T-cell (primary cell): ENCODE results near the gene NANP. TPM values are rescaled to one million over a fixed set of nuclear protein-coding genes. Genes with fewer than 3 reads are reported as not detected.
"Not testable (repeated sequence)": the region's sequence is repeated elsewhere in the genome, so short reads cannot be mapped to it uniquely, and the experiment has no call there.

ENCODE experiments used
- ATAC-seq, 4 experiments: fragments of 200-7000 bp in 3 of 4; fragments of 150-1000 bp in 1 of 4; cut with Tn5 transposase; replicated peaks in 1 of 4; 1 replicate in 3 of 4; 2 replicates in 1 of 4; pipeline ENCODE4 v1.10.0; 2021; ENCODE audit warnings: moderate library complexity in 3 of 4, mild to moderate bottlenecking in 2 of 4, moderate number of reproducible peaks in 1 of 4
- CTCF ChIA-PET, 2 donors: fragments of 300-600 bp; sonication (Branson Sonifier 250); formaldehyde crosslinking; loops; one replicate each; lab custom pipeline; 2022; ENCODE audit warnings: antibody characterized with exemption in 2 of 2; lab: Charles Lee
- POLR2A ChIA-PET, 2 donors: fragments of 300-600 bp; sonication (Branson Sonifier 250); formaldehyde crosslinking; loops; one replicate each; lab custom pipeline; 2022; ENCODE audit warnings: antibody characterized with exemption in 2 of 2; lab: Charles Lee
- DNase-seq, 35 experiments: peaks; one replicate each; pipeline versions ENCODE4 v3.0.0 to v3.0.0-alpha.2; 2013 to 2023
- H3K27ac ChIP-seq: one replicate; pipeline ENCODE4 v1.5.1; 2013; ENCODE audit warnings: low read length
- H3K27me3 ChIP-seq, 2 experiments: replicated peaks in 1 of 2; 1 replicate in 1 of 2; 2 replicates in 1 of 2; pipeline versions ENCODE4 v1.6.1 to v1.7.0; 2013; ENCODE audit warnings: low read length in 1 of 2, mixed read lengths in 1 of 2; ENCODE audit not compliant: control insufficient read depth in 2 of 2, insufficient read depth in 2 of 2; ENCODE audit errors: extremely low read depth in 1 of 2
- H3K36me3 ChIP-seq, 2 donors: 1 replicate in 1 of 2; 2 replicates in 1 of 2; pipeline versions ENCODE4 v1.6.1 to v1.7.0; 2013; ENCODE audit warnings: low read length in 1 of 2; ENCODE audit not compliant: control insufficient read depth in 2 of 2, insufficient read depth in 1 of 2; ENCODE audit errors: extremely low read depth in 1 of 2
- H3K4me1 ChIP-seq, 2 experiments: 1 replicate in 1 of 2; 2 replicates in 1 of 2; pipeline versions ENCODE4 v1.6.1 to v1.7.0; 2013; ENCODE audit warnings: low read length in 2 of 2, mixed read lengths in 1 of 2; ENCODE audit not compliant: insufficient read depth in 2 of 2, control insufficient read depth in 1 of 2; ENCODE audit errors: extremely low read depth in 1 of 2
- H3K4me3 ChIP-seq, 2 donors: 1 replicate in 1 of 2; 2 replicates in 1 of 2; pipeline versions ENCODE4 v1.5.1 to v1.7.0; 2013; ENCODE audit warnings: mild to moderate bottlenecking in 2 of 2, low read length in 1 of 2, moderate library complexity in 1 of 2; ENCODE audit not compliant: control insufficient read depth in 1 of 2; ENCODE audit errors: extremely low read depth in 1 of 2
- H3K9me3 ChIP-seq: 2 replicates; pipeline ENCODE4 v1.7.0; 2013
- H3K27ac Mint-ChIP-seq, 2 donors: one replicate each; pipeline ENCODE4 v1.8.0; 2020 to 2021; ENCODE audit warnings: mild to moderate bottlenecking in 2 of 2, mixed read lengths in 2 of 2
- H3K27me3 Mint-ChIP-seq, 2 donors: one replicate each; pipeline ENCODE4 v1.8.0; 2021 to 2022; ENCODE audit warnings: mixed read lengths in 2 of 2
- H3K36me3 Mint-ChIP-seq: one replicate; pipeline ENCODE4 v1.8.0; 2021; ENCODE audit warnings: mixed read lengths
- H3K4me1 Mint-ChIP-seq, 3 donors: one replicate each; pipeline ENCODE4 v1.8.0; 2020 to 2022; ENCODE audit warnings: mixed read lengths in 3 of 3, mild to moderate bottlenecking in 1 of 3
- H3K4me3 Mint-ChIP-seq, 3 donors: one replicate each; pipeline ENCODE4 v1.8.0; 2020 to 2022; ENCODE audit warnings: mild to moderate bottlenecking in 3 of 3, mixed read lengths in 3 of 3, moderate library complexity in 3 of 3
- H3K9me3 Mint-ChIP-seq, 3 donors: one replicate each; pipeline ENCODE4 v1.8.0; 2020 to 2022; ENCODE audit warnings: mixed read lengths in 3 of 3
- WGBS: methylation state at CpG from one replicate; pipeline ENCODE4 v1.1.5; 2013; ENCODE audit warnings: missing lambda C conversion rate; ENCODE audit not compliant: insufficient coverage; 5-methylcytosine and 5-hydroxymethylcytosine counted together
- total RNA-seq, 35 experiments: library from RNA in 6 of 35; stranded (reverse) in 6 of 35; fragments of 120-200 nt in 1 of 35; gene quantifications; one replicate each; pipeline versions ENCODE4 v1.2.1 to v1.2.4 and lab custom pipeline; 2013 to 2026

The NANP gene
- total RNA-seq, 5 donors from 2014 or later (not counting 1 experiment from before 2014, with no cell fraction given), result 0.96 to 1.9 (median 1.7) TPM

DNA sequence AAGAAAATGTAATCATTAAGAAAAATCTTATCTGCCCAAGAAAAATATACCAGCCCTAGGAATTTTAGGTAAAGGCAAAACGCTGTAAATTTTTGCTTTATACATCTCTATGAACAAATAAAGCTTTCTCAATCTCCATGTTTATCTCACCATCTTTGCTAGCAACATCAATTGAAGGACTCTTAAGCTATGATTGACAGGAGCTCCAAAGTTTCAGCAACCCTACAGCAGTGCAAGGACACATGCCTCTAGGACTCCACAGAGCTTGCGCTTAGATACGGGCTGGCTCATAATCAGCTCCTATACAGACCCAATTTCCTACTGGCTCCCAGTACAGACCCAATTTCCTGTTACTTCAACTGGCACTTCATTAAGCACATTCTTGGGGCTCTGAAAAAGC, 4.3 kb downstream of the NANP start:
- WGBS, result 100% methylated on average over 3 of the region's 3 CpGs
- Mint-ChIP-seq H3K36me3 (peaks cover 6% of the 10 kb centered on the region), H3K27ac (no peak overlapping the region), H3K9me3 (no peaks in the 10 kb centered on the region), H3K27me3 (no peaks in the 10 kb centered on the region), H3K4me3 (no peak overlapping the region), H3K4me1 (peaks cover 16 to 20% (median 19%) of the 10 kb centered on the region in 3 donors)
- CTCF ChIA-PET, result no interaction called here
- POLR2A ChIA-PET, result no interaction called here
- no peak for ATAC-seq
- no peak for DNase-seq
- no peaks in the 10 kb centered on the region for H3K36me3 ChIP-seq
- no peak overlapping the region for H3K27ac ChIP-seq
- H3K4me3 ChIP-seq, result no peak overlapping the region
- peaks cover 0 to 15% of the 10 kb centered on the region in 2 experiments for H3K4me1 ChIP-seq
- H3K9me3 ChIP-seq, result no peaks in the 10 kb centered on the region
- no peaks in the 10 kb centered on the region for H3K27me3 ChIP-seq

DNA sequence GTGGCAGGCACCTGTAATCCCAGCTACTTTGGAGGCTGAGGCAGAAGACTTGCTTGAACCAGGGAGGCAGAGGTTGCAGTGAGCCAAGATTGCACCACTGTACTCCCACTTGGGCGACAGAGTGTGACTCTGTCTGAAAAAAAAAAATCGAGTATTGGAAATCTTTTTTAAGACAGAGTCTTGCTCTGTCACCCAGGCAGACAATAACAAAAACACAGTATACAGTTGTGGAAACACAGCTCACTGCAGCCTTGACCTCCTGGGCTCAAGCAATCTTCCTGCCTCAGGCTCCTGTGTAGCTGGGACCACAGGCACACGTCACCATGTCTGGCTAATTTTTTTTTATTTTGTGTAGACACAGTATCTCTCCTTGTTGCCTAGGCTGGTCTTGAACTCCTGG, 15.0 kb downstream of the NANP start:
- H3K36me3 Mint-ChIP-seq, result peaks cover 4% of the 10 kb centered on the region
- Histone ChIP-seq H3K27me3 (peaks cover 0 to 1% of the 10 kb centered on the region in 2 experiments), H3K4me3 (no peak overlapping the region), H3K36me3 (no peaks in the 10 kb centered on the region), H3K27ac (no peak overlapping the region), H3K4me1 (no peaks in the 10 kb centered on the region), H3K9me3 (no peaks in the 10 kb centered on the region)
- H3K9me3 Mint-ChIP-seq, result no peaks in the 10 kb centered on the region
- no peak for ATAC-seq
- no peaks in the 10 kb centered on the region for H3K4me1 Mint-ChIP-seq
- ChIA-PET CTCF (no interaction called here), POLR2A (no interaction called here)
- no peak overlapping the region for H3K4me3 Mint-ChIP-seq
- no CpG with 5 or more reads among the region's 3 CpGs for WGBS
- no peaks in the 10 kb centered on the region for H3K27me3 Mint-ChIP-seq
- DNase-seq, result no peak
- no peak overlapping the region for H3K27ac Mint-ChIP-seq

DNA sequence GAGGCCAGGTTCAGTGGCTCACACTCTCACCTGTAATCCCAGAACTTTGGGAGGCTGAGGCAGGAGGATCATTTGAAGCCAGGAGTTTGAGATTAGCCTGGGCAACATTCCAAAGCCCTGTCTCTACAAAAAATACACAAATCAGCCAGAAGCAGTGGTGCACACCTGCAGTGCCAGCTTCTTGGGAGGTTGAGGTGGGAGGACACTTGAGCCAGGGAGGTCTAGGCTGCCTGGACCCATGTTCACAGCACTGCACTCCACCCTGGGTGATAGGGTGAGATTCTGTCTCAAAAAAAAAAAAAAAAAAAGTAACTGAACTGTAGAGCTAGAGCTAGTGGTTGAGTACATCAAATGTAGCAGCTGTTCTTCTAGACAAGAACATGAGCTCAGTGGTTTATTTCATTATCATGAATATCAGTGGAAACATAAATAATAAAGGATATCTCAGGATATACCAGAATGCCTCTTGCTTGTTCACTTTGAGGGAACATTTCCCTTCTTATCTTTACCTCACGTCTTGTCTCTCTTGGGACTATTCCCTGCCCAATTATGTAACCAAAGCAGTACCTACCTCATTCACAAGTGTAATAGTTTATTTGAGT, 17.6 kb downstream of the NANP start:
- H3K9me3 Mint-ChIP-seq, result no peaks in the 10 kb centered on the region
- CTCF ChIA-PET, result interaction anchor here in 1 of 2 donors (0.6 kb wide), 1 partner anchor 255 kb away, joined by 3 read pairs; no protein-coding TSS in a partner anchor
- Histone ChIP-seq H3K9me3 (no peaks in the 10 kb centered on the region), H3K4me1 (no peaks in the 10 kb centered on the region), H3K27me3 (peaks cover 0 to 3% of the 10 kb centered on the region in 2 experiments), H3K4me3 (no peak overlapping the region), H3K27ac (no peak overlapping the region), H3K36me3 (no peaks in the 10 kb centered on the region)
- DNase-seq (no peak), ATAC-seq (no peak)
- H3K27ac Mint-ChIP-seq, result no peak overlapping the region
- no peak overlapping the region for H3K4me3 Mint-ChIP-seq
- POLR2A ChIA-PET, result no interaction called here
- no CpG with 5 or more reads among the region's 1 CpG for WGBS
- no peaks in the 10 kb centered on the region for H3K4me1 Mint-ChIP-seq
- no peaks in the 10 kb centered on the region for H3K36me3 Mint-ChIP-seq
- no peaks in the 10 kb centered on the region for H3K27me3 Mint-ChIP-seq

DNA sequence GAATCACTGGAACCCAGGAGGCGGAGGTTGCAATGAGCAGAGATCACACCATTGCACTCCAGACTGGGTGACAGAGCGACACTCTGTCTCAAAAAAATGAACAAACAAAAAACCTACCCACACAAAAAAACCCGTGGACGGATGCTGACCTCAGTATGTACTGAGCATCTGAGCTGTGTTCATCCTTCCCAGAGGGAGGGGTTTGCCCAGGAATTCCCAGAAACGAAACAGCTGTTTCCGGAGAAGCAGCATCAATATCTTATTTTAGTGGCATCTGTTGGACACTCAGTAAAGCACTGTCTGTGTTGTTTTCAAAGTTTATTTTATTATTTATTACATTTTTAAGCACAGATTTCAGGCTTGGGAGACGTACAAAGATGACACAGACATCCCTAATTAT, 18.7 kb downstream of the NANP start:
- ChIA-PET CTCF (no interaction called here), POLR2A (no interaction called here)
- Histone ChIP-seq H3K27ac (no peak overlapping the region), H3K9me3 (no peaks in the 10 kb centered on the region), H3K4me1 (no peaks in the 10 kb centered on the region), H3K27me3 (peaks cover 0 to 10% of the 10 kb centered on the region in 2 experiments), H3K36me3 (no peaks in the 10 kb centered on the region), H3K4me3 (no peak overlapping the region)
- DNase-seq (no peak), ATAC-seq (no peak)
- WGBS, result 100% methylated on average over 1 of the region's 7 CpGs
- Mint-ChIP-seq H3K4me3 (no peak overlapping the region), H3K4me1 (no peaks in the 10 kb centered on the region), H3K27me3 (no peaks in the 10 kb centered on the region), H3K9me3 (no peaks in the 10 kb centered on the region), H3K27ac (no peak overlapping the region), H3K36me3 (no peaks in the 10 kb centered on the region)

DNA sequence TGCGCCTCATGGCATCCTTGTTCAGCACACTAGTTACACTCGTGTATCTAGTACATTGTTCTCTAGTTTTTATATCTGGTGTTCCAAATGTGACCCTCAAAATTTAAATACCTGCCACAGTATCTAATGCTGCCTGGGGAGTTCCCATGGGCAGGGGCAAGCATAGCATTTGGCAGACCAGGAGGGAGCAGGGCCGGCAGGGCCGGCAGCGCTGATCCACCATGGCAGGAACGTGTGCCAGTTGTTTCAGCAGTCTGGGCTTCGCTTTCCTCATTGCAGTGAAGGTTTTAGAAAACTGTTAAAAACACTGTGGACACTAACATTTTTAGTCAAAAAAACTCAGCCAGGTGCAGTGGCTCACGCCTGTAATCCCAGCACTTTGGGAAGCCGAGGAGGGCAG, 19.2 kb downstream of the NANP start:
- 86% methylated on average over 5 of the region's 9 CpGs for WGBS
- Mint-ChIP-seq H3K36me3 (no peaks in the 10 kb centered on the region), H3K9me3 (no peaks in the 10 kb centered on the region), H3K27ac (no peak overlapping the region), H3K4me1 (no peaks in the 10 kb centered on the region), H3K4me3 (no peak overlapping the region), H3K27me3 (no peaks in the 10 kb centered on the region)
- ATAC-seq (no peak), DNase-seq (no peak)
- H3K36me3 ChIP-seq, result no peaks in the 10 kb centered on the region
- POLR2A ChIA-PET, result no interaction called here
- no peak overlapping the region for H3K4me3 ChIP-seq
- H3K4me1 ChIP-seq, result no peaks in the 10 kb centered on the region
- peaks cover 0 to 10% of the 10 kb centered on the region in 2 experiments for H3K27me3 ChIP-seq
- CTCF ChIA-PET, result no interaction called here
- H3K9me3 ChIP-seq, result no peaks in the 10 kb centered on the region
- H3K27ac ChIP-seq, result no peak overlapping the region

DNA sequence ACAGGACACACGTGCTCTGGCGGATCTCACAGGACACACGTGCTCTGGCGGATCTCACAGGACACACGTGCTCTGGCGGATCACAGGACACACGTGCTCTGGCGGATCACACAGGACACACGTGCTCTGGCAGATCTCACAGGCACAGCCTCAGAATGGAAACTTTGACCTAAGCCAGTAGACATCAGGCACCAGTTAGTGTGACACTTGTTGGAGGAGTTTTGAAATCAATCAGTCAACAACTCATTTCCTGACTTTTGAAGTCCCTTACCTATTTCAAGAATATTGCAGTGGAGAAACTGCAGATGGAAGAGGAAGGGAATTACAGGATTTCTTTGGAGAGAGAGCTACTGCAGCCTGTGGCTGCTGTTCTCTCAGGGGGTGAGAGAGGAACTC, 20.9 kb downstream of the NANP start:
- POLR2A ChIA-PET, H3K36me3 Mint-ChIP-seq, H3K4me1 Mint-ChIP-seq, CTCF ChIA-PET, DNase-seq, H3K27ac Mint-ChIP-seq, ATAC-seq, H3K4me3 Mint-ChIP-seq, H3K4me1 ChIP-seq, H3K9me3 ChIP-seq, H3K4me3 ChIP-seq, H3K9me3 Mint-ChIP-seq, H3K27ac ChIP-seq, H3K36me3 ChIP-seq, H3K27me3 Mint-ChIP-seq: not testable (repeated sequence)
- H3K27me3 ChIP-seq, result peaks cover 0 to 14% of the 10 kb centered on the region in 2 experiments
- 0% methylated on average over 1 of the region's 9 CpGs for WGBS
